ENCODE data around the gene LCP1.

- TF ChIP-seq POLR2AphosphoS5 (IDR thresholded peaks at IDR 0.05; ENCODE audit: borderline replicate concordance, low read depth, low read length) (no peak), FOXP2 (optimal IDR thresholded peaks at IDR 0.05; ENCODE audit: control extremely low read depth, extremely low read length, insufficient read depth) (no peak)
Measured at GRCh38 chr13:46129124-46129523, 52.9 kb downstream of the LCP1 start.
